ENCODE results near the gene ASIC2.

- TF ChIP-seq, protein P1, sequence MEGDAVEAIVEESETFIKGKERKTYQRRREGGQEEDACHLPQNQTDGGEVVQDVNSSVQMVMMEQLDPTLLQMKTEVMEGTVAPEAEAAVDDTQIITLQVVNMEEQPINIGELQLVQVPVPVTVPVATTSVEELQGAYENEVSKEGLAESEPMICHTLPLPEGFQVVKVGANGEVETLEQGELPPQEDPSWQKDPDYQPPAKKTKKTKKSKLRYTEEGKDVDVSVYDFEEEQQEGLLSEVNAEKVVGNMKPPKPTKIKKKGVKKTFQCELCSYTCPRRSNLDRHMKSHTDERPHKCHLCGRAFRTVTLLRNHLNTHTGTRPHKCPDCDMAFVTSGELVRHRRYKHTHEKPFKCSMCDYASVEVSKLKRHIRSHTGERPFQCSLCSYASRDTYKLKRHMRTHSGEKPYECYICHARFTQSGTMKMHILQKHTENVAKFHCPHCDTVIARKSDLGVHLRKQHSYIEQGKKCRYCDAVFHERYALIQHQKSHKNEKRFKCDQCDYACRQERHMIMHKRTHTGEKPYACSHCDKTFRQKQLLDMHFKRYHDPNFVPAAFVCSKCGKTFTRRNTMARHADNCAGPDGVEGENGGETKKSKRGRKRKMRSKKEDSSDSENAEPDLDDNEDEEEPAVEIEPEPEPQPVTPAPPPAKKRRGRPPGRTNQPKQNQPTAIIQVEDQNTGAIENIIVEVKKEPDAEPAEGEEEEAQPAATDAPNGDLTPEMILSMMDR (conservative IDR thresholded peaks at IDR 0.05; ENCODE audit: low read depth, low read length) = no peak
- TF ChIP-seq EZH2 (IDR thresholded peaks at IDR 0.05; ENCODE audit: low read length, unreplicated experiment) = no peak
- TF ChIP-seq EZH2phosphoT487 (IDR thresholded peaks at IDR 0.05; ENCODE audit: borderline replicate concordance, low read length) = no peak
These were observed 252.6 kb downstream of the ASIC2 start for GRCh38 chr17:33040461-33040860.
